Esophagus muscularis mucosa (tissue), 3 donors: ENCODE measurements around the gene PRR11.

ENCODE experiments used
- POLR2A ChIP-seq: fragments of 450-650 bp; IDR thresholded peaks from one replicate; pipeline ENCODE4 v1.6.1; 2017; ENCODE audit warnings: antibody characterized with exemption, moderate library complexity, mild to moderate bottlenecking, low read depth
- TF ChIP-seq, protein P1 (sequence below), 3 experiments: fragments of 200-600 bp in 2 of 3; fragments of 450-650 bp in 1 of 3; sonication (generic) in 2 of 3; IDR thresholded peaks; one replicate each; pipeline ENCODE4 v1.5.1; 2017 to 2019; ENCODE audit warnings: antibody characterized with exemption in 3 of 3, mild to moderate bottlenecking in 2 of 3, moderate library complexity in 1 of 3

DNA sequence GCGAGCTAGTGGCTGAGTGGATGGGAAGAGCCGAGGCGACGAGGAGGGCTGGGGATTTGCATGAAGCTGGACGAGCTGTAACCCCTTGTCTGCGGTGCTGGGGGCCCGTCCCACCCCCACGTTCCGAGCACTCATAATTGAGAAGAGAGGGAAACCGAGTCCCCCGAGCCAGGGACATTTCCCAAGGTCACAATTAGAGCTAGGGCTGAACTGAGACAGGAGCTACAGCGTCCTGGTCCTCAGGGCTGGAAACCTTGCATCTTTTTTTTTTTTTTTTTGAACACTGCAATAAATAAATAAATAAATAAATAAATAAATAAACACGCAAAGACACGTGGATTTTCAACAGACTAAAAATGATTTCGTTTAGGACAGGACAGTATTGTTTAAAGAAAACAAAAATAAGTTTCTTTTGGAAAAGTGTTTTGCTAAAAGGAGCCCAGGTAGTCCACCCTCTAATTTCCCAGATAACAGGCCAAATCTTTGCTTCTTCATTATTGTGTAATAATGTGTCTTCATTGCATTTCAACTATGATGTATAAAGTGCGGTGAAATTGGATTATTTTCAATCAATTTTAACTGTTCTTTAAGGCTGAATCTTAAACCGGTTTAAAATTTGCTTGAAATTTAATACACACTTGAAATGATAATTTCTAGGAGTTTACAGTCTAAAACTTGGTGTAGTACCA lies 65.8 kb downstream of the PRR11 start:
- TF ChIP-seq, protein P1, sequence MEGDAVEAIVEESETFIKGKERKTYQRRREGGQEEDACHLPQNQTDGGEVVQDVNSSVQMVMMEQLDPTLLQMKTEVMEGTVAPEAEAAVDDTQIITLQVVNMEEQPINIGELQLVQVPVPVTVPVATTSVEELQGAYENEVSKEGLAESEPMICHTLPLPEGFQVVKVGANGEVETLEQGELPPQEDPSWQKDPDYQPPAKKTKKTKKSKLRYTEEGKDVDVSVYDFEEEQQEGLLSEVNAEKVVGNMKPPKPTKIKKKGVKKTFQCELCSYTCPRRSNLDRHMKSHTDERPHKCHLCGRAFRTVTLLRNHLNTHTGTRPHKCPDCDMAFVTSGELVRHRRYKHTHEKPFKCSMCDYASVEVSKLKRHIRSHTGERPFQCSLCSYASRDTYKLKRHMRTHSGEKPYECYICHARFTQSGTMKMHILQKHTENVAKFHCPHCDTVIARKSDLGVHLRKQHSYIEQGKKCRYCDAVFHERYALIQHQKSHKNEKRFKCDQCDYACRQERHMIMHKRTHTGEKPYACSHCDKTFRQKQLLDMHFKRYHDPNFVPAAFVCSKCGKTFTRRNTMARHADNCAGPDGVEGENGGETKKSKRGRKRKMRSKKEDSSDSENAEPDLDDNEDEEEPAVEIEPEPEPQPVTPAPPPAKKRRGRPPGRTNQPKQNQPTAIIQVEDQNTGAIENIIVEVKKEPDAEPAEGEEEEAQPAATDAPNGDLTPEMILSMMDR (IDR thresholded peaks at IDR 0.05): no peak
- no peak for TF ChIP-seq POLR2A
